Activated naive CD8-positive, alpha-beta T cell treated with anti-CD3 and anti-CD28 coated beads, Interleukin-2, amount 50 U/mL, for 16 hours (primary cell): ENCODE measurements around the gene CTSO.

Experiments used
- DNase-seq: peaks from one replicate; pipeline ENCODE4 v3.0.0-alpha.2; 2020; ENCODE audit warnings: low read depth, low spot score

The CTSO gene

DNA sequence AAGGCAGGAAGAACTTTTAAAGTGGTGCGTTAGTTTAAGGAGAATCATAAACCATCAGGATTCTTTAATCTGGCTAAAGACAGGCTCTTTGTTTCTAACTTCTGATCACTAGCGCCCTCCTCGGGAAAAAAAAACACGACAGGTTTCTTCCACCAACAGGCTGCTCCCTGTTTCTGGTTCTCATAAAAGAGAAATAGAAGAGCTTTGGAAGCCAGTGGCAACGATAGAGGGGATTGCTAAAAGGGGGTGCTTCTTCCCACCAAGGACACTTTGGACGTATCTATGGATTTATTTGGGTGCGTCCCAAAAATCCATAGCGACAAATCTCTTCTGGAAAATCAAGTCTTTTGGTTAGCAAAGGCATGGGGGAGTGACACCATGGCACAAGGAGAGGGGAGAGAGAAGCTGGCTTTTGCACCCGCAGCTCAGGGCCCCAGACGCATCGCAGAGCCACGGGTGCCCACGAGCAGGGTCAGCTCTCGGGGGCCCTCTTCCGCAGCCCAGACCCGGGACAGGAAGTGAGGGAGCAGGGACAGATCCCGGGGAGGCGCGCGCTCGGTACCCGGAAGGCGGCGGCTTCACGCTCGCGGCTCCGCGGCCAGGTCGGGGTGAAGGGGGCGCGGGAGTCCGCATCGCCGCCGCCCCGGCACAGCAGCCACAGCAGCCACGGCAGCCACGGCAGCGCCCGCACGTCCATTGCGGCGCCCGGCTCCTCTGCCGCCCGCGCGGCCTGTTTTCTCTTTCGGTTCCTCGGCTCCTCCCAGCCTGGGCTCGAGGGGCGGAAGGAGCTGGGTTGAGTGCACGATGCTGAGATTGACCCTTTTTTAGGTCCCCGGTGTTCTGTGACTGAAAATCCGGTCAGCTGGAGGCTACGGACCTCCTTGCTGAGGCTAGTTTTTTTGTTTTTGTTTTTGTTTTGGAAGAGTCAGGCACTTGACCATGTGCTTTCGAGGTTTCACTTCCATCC lies at the start of gene CTSO:
Gene CTSO (minus strand): TSS at position 716 of the 967 bp plus-strand sequence. CDS start 19 bp downstream, at position 697.
- DNase-seq = peak; percentile 49

- DNase-seq = no peak
Measured at GRCh38 chr4:156000491-156000890, 46.8 kb upstream of the CTSO start.

GRCh38 chr4:155999725-156000124 lies 46.1 kb upstream of the CTSO start:
- DNase-seq = no peak

DNA sequence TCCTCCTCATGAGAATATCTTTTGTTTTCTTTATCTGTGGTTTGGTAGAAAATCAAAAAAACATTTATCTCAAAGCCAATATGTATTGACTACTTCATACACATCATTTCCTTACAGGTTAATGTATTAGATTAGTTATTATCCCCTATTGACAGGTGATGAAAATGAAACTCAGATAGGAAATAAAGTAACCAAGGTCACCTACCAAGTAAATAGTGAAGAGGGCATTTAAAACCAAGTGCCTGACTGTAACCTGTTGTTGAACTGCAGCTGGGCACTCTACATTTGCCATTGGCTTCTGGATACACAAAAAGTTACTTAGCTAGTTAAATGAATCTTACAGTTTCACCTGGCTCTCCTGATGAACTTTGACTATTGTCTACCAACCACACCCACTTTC lies 41.4 kb upstream of the CTSO start:
- DNase-seq = no peak

DNA sequence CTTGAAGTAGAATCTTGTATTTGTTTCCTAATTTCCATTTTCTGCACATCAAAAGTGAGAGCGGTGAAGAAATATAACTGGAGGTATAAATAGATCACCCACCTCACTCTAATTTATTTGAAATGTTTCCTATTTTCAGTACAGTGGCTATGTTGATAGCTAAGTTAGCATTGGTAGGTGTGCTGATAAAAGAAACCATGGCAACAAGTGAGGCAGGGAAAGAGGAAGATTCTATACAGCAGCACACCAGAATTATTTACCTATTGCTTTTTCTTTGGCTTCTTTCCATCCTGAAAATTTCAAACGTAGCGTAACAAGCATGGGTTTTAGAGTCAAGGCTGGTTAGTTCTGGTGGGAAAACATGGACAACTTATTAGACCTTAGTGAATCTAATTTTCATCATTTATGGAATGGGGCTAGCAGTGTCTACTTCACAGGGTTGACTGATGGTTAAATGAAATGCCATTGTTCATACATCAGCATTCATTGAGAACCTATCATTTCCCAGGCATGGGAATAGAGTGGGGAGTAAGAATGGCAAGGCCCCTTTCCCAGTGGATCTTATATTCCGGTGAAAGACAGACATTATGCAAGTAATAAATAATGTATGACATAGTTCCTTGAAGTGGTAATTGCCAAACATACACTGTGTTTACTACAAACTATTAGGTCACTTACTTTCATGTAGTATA lies 30.6 kb upstream of the CTSO start:
- DNase-seq = no peak

DNA sequence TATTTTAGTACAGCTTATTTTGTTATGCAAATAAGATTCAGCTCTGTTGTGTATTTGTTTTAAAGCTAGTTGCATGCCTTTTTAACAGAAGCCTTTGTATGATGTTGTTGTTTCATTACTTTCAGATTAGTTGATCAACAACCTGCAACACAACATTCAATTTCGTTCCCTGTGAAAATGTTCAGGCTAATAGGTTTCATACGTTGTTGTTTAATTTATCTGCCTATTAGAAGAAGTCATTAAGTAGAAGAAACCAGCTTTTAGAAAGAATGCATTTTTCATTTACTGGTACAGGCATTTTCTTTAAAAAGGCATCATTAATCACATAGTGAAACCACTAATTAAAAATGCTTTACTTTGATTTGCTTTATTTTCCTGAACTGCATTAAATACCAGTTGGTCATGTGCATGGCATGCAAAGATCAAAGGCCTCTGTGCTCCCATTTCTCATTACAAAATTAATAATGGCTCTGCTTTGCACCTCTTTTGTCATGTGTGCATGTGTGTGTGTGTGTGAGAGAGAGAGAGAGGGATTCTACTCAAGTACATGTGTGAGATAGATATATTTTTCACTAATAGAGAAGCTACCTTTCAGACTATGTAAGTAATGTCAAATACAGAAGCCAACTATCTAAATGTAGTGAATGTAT lies 29.2 kb upstream of the CTSO start:
- DNase-seq = no peak

DNA sequence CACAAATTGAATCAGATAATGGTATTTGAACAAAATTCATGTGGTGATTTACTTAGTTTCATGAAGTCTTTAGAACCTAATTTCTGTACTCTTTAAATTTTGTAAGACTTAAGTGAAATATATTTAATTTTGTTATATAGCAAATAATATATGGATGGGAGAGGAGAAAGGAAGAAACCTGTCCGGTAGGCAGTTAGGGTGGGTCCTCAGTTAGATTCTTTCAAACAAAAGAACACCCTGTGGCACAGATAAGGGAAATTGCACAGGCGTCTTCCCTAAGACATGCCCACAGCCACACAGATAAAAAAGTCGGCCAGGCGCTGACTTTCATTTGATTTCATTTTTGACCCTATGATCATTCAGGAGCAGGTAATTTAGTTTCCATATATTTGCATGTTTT lies 25.1 kb upstream of the CTSO start:
- DNase-seq = no peak

- no peak for DNase-seq
Measured at GRCh38 chr4:155975511-155975910, 21.8 kb upstream of the CTSO start.

DNA sequence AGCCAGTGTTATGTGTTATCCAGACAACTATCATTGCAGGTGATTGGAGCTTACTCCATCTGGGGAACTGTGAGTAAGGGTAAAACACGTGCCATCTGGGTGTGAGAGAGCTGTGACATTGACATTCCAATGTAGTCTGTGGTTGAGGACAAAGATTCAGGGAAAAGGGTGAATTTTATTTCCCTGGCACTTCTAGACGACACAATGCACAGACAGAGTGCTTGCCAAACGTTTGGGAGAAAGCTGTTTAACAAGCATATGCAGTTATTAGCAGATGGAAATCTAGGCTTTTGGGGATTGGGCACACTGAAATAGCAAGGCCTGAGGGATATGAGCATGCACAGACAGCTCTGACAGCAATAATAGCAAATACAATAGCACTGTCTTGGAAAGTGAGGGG lies 21.3 kb upstream of the CTSO start:
- DNase-seq = no peak

DNA sequence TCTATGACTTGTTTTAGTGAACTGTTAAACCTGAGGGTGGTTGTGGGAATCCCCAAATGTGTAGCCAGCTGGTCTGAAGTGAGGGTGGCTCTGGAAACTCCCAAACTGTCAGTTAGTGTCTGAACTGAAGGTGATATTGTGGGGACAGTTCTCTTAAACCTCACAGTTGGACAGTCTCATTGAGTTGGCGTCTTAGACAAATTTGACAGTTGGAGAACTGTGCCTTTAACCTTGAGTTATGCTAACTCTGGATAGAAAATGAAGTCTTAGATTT lies 20.7 kb upstream of the CTSO start:
- DNase-seq = no peak

DNA sequence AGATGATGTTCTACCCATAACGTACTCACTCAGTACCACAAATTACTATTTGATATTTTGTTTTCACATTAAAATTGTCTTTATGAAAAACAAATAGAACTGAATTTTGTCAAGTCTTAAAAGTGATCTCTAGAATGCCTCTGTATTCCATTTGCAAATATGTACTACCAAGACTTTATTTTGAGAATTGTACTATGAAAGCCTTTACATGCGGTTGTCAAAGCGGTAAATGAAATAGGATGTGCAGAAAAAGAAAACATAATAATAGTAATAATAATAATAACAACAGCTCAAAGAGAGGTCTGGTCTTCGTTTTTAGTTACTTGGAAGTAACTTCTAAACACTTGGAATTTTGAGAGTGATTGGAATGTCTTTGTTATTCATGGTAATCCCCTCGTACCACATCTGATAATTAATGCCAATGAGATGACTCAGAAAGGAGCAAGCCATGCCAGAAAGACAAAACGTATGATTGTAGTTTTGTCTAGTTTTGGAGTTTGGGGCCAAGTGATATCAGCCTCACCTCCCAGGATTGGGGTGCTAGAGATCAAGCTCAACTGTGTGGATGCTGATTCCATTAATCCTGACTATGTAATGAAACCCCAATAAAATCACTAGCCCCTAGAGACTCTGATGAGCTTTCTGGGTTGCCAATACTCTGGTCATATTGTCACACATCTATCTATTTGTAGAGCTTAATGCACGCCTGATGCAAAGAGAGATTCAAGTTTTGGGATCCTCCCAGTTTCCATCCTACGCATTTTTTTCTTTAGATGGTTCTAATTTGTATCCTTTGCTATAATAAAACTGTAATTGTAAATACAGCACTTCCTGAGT lies 20.2 kb upstream of the CTSO start:
- DNase-seq = no peak

DNA sequence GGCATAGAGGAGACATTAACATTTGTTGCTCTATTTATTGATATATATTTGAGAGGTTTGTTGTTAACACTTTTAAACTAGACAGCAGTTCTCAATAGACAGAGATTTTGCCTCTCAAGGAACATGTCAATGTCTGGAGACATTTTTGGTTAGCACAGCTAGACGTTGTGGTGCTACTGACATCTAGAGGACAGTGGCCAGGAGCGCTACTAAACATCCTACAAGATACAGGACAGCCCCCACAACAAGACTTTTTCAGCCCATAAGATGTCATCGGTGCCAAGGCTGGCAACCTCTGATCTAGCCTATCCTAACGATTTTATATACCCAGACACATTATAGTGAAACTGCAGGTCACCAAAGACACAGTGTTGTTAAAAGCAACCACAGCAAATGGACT lies 18.4 kb upstream of the CTSO start:
- no peak for DNase-seq

- no peak for DNase-seq
Measured at GRCh38 chr4:155966731-155967395, 13.2 kb upstream of the CTSO start.

GRCh38 chr4:155966171-155966570 lies 12.5 kb upstream of the CTSO start:
- DNase-seq = no peak

DNA sequence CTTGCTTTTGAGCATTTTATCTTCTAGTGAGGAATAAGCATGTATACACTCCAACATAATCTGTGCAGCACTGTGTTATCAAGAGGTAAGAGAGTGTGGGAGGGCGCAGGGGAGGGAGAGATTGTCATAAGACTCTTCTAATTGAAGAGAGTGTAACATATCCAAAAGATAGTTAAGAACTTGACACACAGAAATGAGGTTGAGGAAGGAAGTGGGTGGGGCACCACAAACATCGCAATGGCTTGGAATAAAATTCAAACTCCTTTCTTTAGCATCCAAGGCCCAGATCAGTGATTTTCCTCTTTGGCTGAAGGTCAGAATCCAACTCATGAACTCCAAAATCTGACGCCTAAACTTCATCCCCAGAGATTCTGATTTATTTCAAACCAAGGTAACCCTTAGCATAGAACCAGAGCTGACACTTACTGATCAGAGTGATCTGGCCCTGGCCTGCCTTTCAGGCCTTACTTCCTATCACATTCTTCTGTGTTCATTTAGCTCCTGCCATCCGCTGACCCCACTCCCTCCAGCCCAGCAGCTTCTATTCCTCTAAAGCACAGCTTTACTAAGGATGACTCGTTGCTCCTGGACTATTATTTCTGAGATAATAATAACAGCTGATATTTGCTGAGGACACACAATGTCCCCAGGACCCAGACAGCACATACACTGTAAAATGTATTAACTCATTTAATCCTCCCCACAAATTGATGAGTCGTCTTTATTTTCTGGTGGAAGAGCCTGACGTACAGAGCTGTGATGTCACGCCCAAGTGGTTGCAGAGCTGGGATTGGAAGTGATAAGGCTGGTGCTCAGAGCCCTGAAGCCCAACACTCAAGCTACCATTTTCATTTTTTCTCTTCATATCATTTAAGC lies 10.6 kb upstream of the CTSO start:
- no peak for DNase-seq

DNA sequence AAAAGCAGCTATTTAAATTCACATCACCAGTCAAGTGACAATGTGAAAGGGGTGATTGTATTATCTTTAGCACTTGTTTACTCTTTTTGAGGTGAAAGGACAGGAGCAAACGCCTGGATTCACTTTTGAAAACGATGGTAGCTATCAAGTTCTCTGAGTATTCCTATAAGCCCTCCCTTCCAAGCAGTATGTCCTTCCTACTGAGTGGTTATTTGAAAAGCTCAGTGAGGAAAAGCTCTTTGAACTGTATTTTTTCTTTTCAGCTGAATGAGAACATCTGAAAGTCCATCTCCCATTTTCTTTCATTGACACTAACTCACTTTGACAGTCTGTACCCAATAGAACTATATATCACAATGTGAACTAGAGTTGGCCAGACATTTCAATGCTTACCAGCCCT lies 9.1 kb upstream of the CTSO start:
- no peak for DNase-seq

GRCh38 chr4:155961575-155961974 lies 7.9 kb upstream of the CTSO start:
- DNase-seq = no peak

- no peak for DNase-seq
Measured at GRCh38 chr4:155960522-155960921, 6.9 kb upstream of the CTSO start.

DNA sequence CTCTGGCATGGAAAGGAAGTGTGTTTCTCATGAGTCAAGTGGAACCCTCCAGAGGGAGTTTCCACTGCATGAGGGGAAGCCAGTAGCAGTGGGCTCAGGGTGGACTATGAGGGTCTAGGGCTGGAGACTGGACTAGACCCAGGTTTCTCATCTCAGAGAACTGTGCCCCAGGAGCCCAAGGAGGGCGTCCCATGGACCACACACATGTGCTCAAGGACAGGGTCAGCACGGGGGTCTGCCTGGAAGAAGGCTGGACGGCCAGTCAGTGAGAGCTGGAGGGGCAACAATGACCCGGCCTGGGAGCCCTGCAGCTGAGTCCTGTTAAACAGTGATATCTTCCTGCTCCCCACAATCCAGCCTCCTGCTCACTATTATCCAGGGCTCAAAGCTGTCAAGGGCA lies 5.8 kb upstream of the CTSO start:
- no peak for DNase-seq

GRCh38 chr4:155956461-155956860 lies 2.8 kb upstream of the CTSO start:
- no peak for DNase-seq
